GM23338 (cell line): ENCODE measurements around the gene NABP1. TPM values are rescaled to one million over a fixed set of nuclear protein-coding genes. Genes with fewer than 3 reads are reported as not detected.

Experiments
- ATAC-seq: fragments of 200-7000 bp; cut with Tn5 transposase; 3 replicates; pipeline ENCODE4 v1.9.1; 2020
- DNase-seq: peaks from one replicate; pipeline ENCODE4 v3.0.0-alpha.2; 2015; ENCODE audit warnings: low spot score
- H2AFZ ChIP-seq: fragments of 200-600 bp; sonication (generic); 2 replicates; pipeline ENCODE4 v1.8.0; 2016; ENCODE audit warnings: antibody characterized with exemption, mild to moderate bottlenecking, moderate library complexity
- H3F3A ChIP-seq: fragments of 200-600 bp; sonication (generic); replicated peaks from 2 replicates; pipeline ENCODE4 v1.8.0; 2017; ENCODE audit warnings: antibody characterized with exemption, mixed run types, low read depth
- H3K27ac ChIP-seq: fragments of 200-600 bp; sonication (generic); 2 replicates; pipeline ENCODE4 v1.6.1; 2016; ENCODE audit warnings: low read depth
- H3K27me3 ChIP-seq: fragments of 200-600 bp; sonication (generic); 2 replicates; pipeline ENCODE4 v1.8.0; 2016; ENCODE audit warnings: mild to moderate bottlenecking, mixed run types, moderate library complexity; ENCODE audit not compliant: insufficient read depth
- H3K36me3 ChIP-seq: fragments of 200-600 bp; sonication (generic); 2 replicates; pipeline ENCODE4 v1.8.0; 2016; ENCODE audit warnings: mild to moderate bottlenecking; ENCODE audit not compliant: insufficient read depth
- H3K4me1 ChIP-seq: fragments of 200-600 bp; sonication (generic); 2 replicates; pipeline ENCODE4 v1.8.0; 2016; ENCODE audit warnings: mild to moderate bottlenecking, moderate library complexity; ENCODE audit not compliant: insufficient read depth
- H3K4me2 ChIP-seq: fragments of 200-600 bp; sonication (generic); 2 replicates; pipeline ENCODE4 v1.7.1; 2017; ENCODE audit warnings: mixed run types
- H3K4me3 ChIP-seq: fragments of 200-600 bp; sonication (generic); 2 replicates; pipeline ENCODE4 v1.6.1; 2016; ENCODE audit warnings: mixed run types
- H3K79me2 ChIP-seq: fragments of 200-600 bp; sonication (generic); replicated peaks from 2 replicates; pipeline ENCODE4 v1.8.0; 2017; ENCODE audit warnings: mild to moderate bottlenecking; ENCODE audit not compliant: insufficient read depth
- H3K9me2 ChIP-seq: fragments of 200-600 bp; sonication (generic); 2 replicates; pipeline ENCODE4 v1.8.0; 2017; ENCODE audit not compliant: insufficient read depth
- H4K20me1 ChIP-seq: fragments of 200-600 bp; sonication (generic); replicated peaks from 2 replicates; pipeline ENCODE4 v1.8.0; 2017; ENCODE audit warnings: mild to moderate bottlenecking; ENCODE audit not compliant: insufficient read depth
- H3K27ac Mint-ChIP-seq: 2 replicates; pipeline ENCODE4 v1.8.0; 2020; ENCODE audit warnings: inconsistent platforms, mild to moderate bottlenecking, moderate library complexity, mixed read lengths
- H3K27me3 Mint-ChIP-seq: 3 replicates; pipeline ENCODE4 v1.8.0; 2022; ENCODE audit warnings: low read depth, mild to moderate bottlenecking, moderate library complexity, mixed read lengths, inconsistent platforms; ENCODE audit not compliant: insufficient read depth, poor library complexity
- H3K36me3 Mint-ChIP-seq: 3 replicates; pipeline ENCODE4 v1.8.0; 2021; ENCODE audit warnings: low read depth, mild to moderate bottlenecking, inconsistent platforms, moderate library complexity, mixed read lengths
- H3K4me1 Mint-ChIP-seq: 3 replicates; pipeline ENCODE4 v1.8.0; 2020; ENCODE audit warnings: mild to moderate bottlenecking, inconsistent platforms, mixed read lengths
- H3K4me3 Mint-ChIP-seq: 3 replicates; pipeline ENCODE4 v1.8.0; 2021; ENCODE audit warnings: moderate library complexity, mild to moderate bottlenecking, inconsistent platforms, mixed read lengths
- H3K9me3 Mint-ChIP-seq: 3 replicates; pipeline ENCODE4 v1.8.0; 2020; ENCODE audit warnings: moderate library complexity, mild to moderate bottlenecking, inconsistent platforms, mixed read lengths
- EZH2 ChIP-seq: fragments of 200-600 bp; sonication (generic); IDR thresholded peaks from one replicate; pipeline ENCODE4 v1.8.0; 2017; ENCODE audit warnings: antibody characterized with exemption, mild to moderate bottlenecking, low read depth; ENCODE audit not compliant: unreplicated experiment
- JUNB ChIP-seq: IDR thresholded peaks from one replicate; pipeline ENCODE4 v1.6.1; 2016; ENCODE audit warnings: antibody characterized with exemption; ENCODE audit not compliant: unreplicated experiment
- POLR2AphosphoS5 ChIP-seq: IDR thresholded peaks from 2 replicates; pipeline ENCODE4 v1.6.1; 2016; ENCODE audit warnings: antibody characterized with exemption, low read depth
- STAT1 ChIP-seq: IDR thresholded peaks from one replicate; pipeline ENCODE4 v1.6.1; 2016; ENCODE audit warnings: antibody characterized with exemption; ENCODE audit not compliant: unreplicated experiment
- ZNF331 ChIP-seq: fragments of 250-450 bp; sonication (Bioruptor Pico); IDR thresholded peaks from 2 replicates; pipeline ENCODE4 v1.5.0; 2020; ENCODE audit warnings: low read depth, mild to moderate bottlenecking, moderate library complexity
- polyA plus RNA-seq: library from polyadenylated mRNA; unstranded; fragments of >200 nt; fragmentation: Nextera tagmentation; extraction: Ambion mirVana; gene quantifications from 2 replicates; pipeline ENCODE4 v1.2.1, GENCODE V29; 2016
- total RNA-seq: library from RNA; depleted of rRNA; stranded (reverse); fragments of >200 nt; shearing (Covaris generic); gene quantifications from 2 replicates; pipeline ENCODE4 v1.2.3, GENCODE V29; 2014
- TF ChIP-seq, protein P1 (sequence below), 2 experiments: fragments of 200-600 bp in 1 of 2; sonication (generic) in 1 of 2; conservative IDR thresholded peaks; 2 replicates each; pipeline versions ENCODE4 v1.5.1 to v1.6.1; 2016 to 2017; ENCODE audit warnings: antibody characterized with exemption in 2 of 2, low read depth in 2 of 2, mild to moderate bottlenecking in 2 of 2, moderate library complexity in 1 of 2
- TF ChIP-seq, protein P2 (sequence below): IDR thresholded peaks from 2 replicates; pipeline ENCODE4 v1.6.1; 2016; ENCODE audit warnings: antibody characterized with exemption

Gene NABP1
- total and polyA plus RNA-seq, 2 experiments from 2014 or later, result 5.2 to 5.6 TPM

DNA sequence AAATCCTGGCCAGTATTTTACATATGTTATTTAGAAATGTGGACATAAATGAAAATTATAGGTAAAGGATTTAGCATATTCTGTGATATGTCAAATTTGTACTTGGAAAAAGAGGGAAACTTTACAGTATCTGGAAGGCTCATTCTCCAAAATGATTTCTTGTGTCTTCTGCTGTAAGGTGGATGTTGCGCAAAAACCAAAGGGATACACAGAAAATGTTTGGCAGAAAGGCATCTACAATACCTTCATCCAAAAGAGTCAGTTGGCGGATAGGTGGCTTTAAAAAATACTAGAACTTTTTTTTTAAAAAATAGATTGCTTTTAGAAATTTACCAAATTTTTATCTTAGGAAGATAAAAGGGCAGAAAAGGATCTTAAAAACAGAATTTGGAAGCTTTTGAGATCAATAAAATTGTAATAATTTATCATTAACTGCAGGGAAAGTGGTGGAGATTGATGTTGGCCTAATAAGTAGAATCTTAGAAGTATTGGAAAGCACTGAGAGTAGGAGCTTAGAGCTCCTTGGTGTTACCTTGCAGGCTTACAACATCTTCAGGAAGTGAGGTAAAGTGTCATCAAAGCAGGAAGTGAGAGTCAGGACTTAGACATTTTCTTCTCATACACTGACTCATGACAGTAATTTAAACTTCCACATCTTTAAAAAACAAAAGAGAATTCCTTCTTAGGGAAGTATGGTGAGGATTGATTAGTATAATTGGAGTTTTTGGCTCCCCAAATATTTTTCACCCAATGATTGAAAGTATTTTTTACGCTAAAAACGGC is 2.1 kb downstream of the NABP1 start:
- Histone ChIP-seq H3K4me1 (no peaks in the 10 kb centered on the region), H3K27ac (no peak overlapping the region), H3K36me3 (peaks cover under 1% of the 10 kb centered on the region; the same call in 1 of the 2 replicates), H3K27me3 (peaks cover 4% of the 10 kb centered on the region; the same call in 1 of the 2 replicates), H4K20me1 (no peaks in the 10 kb centered on the region), H3F3A (no peaks in the 10 kb centered on the region), H3K79me2 (no peaks in the 10 kb centered on the region), H3K9me2 (no peaks in the 10 kb centered on the region), H2AFZ (no peak overlapping the region), H3K4me3 (no peak overlapping the region), H3K4me2 (no peak overlapping the region)
- Mint-ChIP-seq H3K27me3 (peaks cover 13% of the 10 kb centered on the region), H3K36me3 (no peaks in the 10 kb centered on the region), H3K9me3 (no peaks in the 10 kb centered on the region), H3K27ac (no peak overlapping the region), H3K4me1 (peaks cover 9% of the 10 kb centered on the region; the same call in 2 of the 3 replicates), H3K4me3 (peak overlapping the region; percentile 9; the same call in 1 of the 3 replicates)
- ATAC-seq, result no peak
- DNase-seq, result no peak
- TF ChIP-seq, protein P1, sequence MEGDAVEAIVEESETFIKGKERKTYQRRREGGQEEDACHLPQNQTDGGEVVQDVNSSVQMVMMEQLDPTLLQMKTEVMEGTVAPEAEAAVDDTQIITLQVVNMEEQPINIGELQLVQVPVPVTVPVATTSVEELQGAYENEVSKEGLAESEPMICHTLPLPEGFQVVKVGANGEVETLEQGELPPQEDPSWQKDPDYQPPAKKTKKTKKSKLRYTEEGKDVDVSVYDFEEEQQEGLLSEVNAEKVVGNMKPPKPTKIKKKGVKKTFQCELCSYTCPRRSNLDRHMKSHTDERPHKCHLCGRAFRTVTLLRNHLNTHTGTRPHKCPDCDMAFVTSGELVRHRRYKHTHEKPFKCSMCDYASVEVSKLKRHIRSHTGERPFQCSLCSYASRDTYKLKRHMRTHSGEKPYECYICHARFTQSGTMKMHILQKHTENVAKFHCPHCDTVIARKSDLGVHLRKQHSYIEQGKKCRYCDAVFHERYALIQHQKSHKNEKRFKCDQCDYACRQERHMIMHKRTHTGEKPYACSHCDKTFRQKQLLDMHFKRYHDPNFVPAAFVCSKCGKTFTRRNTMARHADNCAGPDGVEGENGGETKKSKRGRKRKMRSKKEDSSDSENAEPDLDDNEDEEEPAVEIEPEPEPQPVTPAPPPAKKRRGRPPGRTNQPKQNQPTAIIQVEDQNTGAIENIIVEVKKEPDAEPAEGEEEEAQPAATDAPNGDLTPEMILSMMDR (conservative IDR thresholded peaks at IDR 0.05; ENCODE audit: low read depth in 2 of 2), result no peak

DNA sequence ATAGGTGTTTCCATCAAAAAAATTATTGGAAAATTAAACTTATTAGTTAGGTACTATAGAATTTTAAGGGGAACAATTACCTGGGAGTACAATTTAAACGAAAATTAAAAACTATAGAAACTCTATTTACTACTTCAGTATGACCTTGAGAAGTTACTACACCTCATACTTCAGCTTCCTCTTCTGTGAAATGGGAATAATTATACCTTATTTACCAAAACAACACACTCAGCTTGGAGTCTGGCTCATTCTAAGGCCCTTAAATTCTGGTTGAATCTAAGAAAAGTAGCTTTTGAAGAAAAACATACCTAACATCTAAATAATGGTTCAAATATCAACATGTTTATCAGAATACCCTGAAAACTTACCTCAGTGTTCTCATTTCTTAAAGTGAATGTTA is 2.7 kb downstream of the NABP1 start:
- Histone ChIP-seq H3K9me2 (no peaks in the 10 kb centered on the region), H3K79me2 (no peaks in the 10 kb centered on the region), H3K4me2 (no peak overlapping the region), H4K20me1 (no peaks in the 10 kb centered on the region), H3K27me3 (peaks cover 4% of the 10 kb centered on the region; the same call in 1 of the 2 replicates), H3K27ac (no peak overlapping the region), H3F3A (no peaks in the 10 kb centered on the region), H3K4me1 (no peaks in the 10 kb centered on the region), H3K4me3 (no peak overlapping the region), H3K36me3 (peaks cover 3% of the 10 kb centered on the region; the same call in 1 of the 2 replicates), H2AFZ (no peak overlapping the region)
- no peak for TF ChIP-seq POLR2AphosphoS5
- no peak for TF ChIP-seq EZH2
- TF ChIP-seq, protein P1 (conservative IDR thresholded peaks at IDR 0.05; ENCODE audit: low read depth in 2 of 2), result no peak
- no peak for TF ChIP-seq JUNB
- TF ChIP-seq, protein P2, sequence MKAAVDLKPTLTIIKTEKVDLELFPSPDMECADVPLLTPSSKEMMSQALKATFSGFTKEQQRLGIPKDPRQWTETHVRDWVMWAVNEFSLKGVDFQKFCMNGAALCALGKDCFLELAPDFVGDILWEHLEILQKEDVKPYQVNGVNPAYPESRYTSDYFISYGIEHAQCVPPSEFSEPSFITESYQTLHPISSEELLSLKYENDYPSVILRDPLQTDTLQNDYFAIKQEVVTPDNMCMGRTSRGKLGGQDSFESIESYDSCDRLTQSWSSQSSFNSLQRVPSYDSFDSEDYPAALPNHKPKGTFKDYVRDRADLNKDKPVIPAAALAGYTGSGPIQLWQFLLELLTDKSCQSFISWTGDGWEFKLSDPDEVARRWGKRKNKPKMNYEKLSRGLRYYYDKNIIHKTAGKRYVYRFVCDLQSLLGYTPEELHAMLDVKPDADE, result no peak
- TF ChIP-seq ZNF331 (CRISPR knock-in tag), result no peak
- TF ChIP-seq STAT1, result no peak
- Mint-ChIP-seq H3K36me3 (peaks cover 2% of the 10 kb centered on the region; the same call in 1 of the 3 replicates), H3K4me3 (no peak overlapping the region), H3K9me3 (no peaks in the 10 kb centered on the region), H3K27me3 (peaks cover 13% of the 10 kb centered on the region), H3K4me1 (peaks cover 5% of the 10 kb centered on the region; the same call in 2 of the 3 replicates), H3K27ac (no peak overlapping the region)
- ATAC-seq (no peak), DNase-seq (no peak)
